HepG2 (cell line): ENCODE data around the gene RAPGEF5. TPM values are rescaled to one million over a fixed set of nuclear protein-coding genes. Genes with fewer than 3 reads are reported as not detected.

Experiments
- ATAC-seq: fragments of 200-7000 bp; cut with Tn5 transposase; 3 replicates; pipeline ENCODE4 v1.9.1; 2020; ENCODE audit warnings: mild to moderate bottlenecking, moderate library complexity
- BruUV-seq: library from RNA; stranded (reverse); fragments of 400-500 nt; replicated peaks from 2 replicates; lab custom pipeline; 2021; lab: Mats Ljungman, UMichigan
- CTCF ChIA-PET: fragments of 300-600 bp; formaldehyde crosslinking; extraction: SDS; loops from one replicate; lab custom pipeline; 2021; ENCODE audit warnings: low total read pairs, inconsistent platforms, low intra/inter-chr PET ratio; lab: Yijun Ruan, JAX
- POLR2A ChIA-PET: fragments of 350-600 bp; sonication (Branson Sonifier 250); formaldehyde crosslinking; loops from one replicate; lab custom pipeline; 2020; ENCODE audit warnings: antibody characterized with exemption, inconsistent platforms; lab: Yijun Ruan, JAX
- DNase-seq: peaks from one replicate; pipeline ENCODE4 v3.0.0-alpha.2; 2015; ENCODE audit warnings: low spot score
- FAIRE-seq: peaks from 3 replicates; lab custom pipeline; 2011; peaks lifted over from hg19 to GRCh38; lab: Jason Lieb, UNC
- H2AFZ ChIP-seq: one replicate; pipeline ENCODE4 v1.6.1; 2011; ENCODE audit warnings: low read length, inconsistent platforms
- H3K27ac ChIP-seq: fragments of 300-600 bp; 3 replicates; pipeline ENCODE4 v1.8.0; 2011; ENCODE audit warnings: mixed run types, mild to moderate bottlenecking, mixed read lengths, low read length, inconsistent platforms; ENCODE audit not compliant: insufficient read depth; ENCODE audit errors: extremely low read length
- H3K27me3 ChIP-seq, 2 experiments: fragments of 200-600 bp in 1 of 2; 2 replicates in 1 of 2; 3 replicates in 1 of 2; pipeline versions ENCODE4 v1.6.0 to v1.8.0; 2011; ENCODE audit warnings: low read length in 2 of 2, mild to moderate bottlenecking in 2 of 2, moderate library complexity in 2 of 2, inconsistent platforms in 1 of 2; ENCODE audit not compliant: insufficient read depth in 2 of 2, control insufficient read depth in 1 of 2
- H3K36me3 ChIP-seq, 2 experiments: fragments of 200-600 bp in 1 of 2; replicated peaks in 1 of 2; 2 replicates in 1 of 2; 3 replicates in 1 of 2; pipeline versions ENCODE4 v1.5.1 to v1.8.0; 2011; ENCODE audit warnings: low read length in 2 of 2, inconsistent platforms in 1 of 2; ENCODE audit not compliant: insufficient read depth in 2 of 2, control insufficient read depth in 1 of 2
- H3K4me1 ChIP-seq: 2 replicates; pipeline ENCODE4 v1.5.1; 2012; ENCODE audit warnings: low read length, inconsistent platforms; ENCODE audit not compliant: insufficient read depth
- H3K4me2 ChIP-seq: 2 replicates; pipeline ENCODE4 v1.6.0; 2011; ENCODE audit warnings: low read depth, low read length, inconsistent platforms
- H3K4me3 ChIP-seq, 3 experiments: fragments of 200-600 bp in 1 of 3; sonication (generic), shearing (Covaris generic) in 1 of 3; replicated peaks in 1 of 3; 2 replicates each; pipeline ENCODE4 v1.5.1; 2011 to 2016; ENCODE audit warnings: low read length in 3 of 3, inconsistent platforms in 2 of 3, low read depth in 2 of 3, mild to moderate bottlenecking in 2 of 3, control low read depth in 1 of 3, mixed read lengths in 1 of 3; ENCODE audit not compliant: insufficient read depth in 1 of 3
- H3K79me2 ChIP-seq: one replicate; pipeline ENCODE4 v1.6.1; 2011; ENCODE audit warnings: low read length, inconsistent platforms; ENCODE audit not compliant: insufficient read depth
- H3K9ac ChIP-seq: 2 replicates; pipeline ENCODE4 v1.6.0; 2011; ENCODE audit warnings: mild to moderate bottlenecking, low read depth, low read length, inconsistent platforms; ENCODE audit not compliant: insufficient read depth
- H3K9me3 ChIP-seq: 2 replicates; pipeline ENCODE4 v1.5.1; 2012; ENCODE audit warnings: mild to moderate bottlenecking, low read length
- H4K20me1 ChIP-seq: 2 replicates; pipeline ENCODE4 v1.6.0; 2011; ENCODE audit warnings: inconsistent platforms, mild to moderate bottlenecking, low read length, moderate library complexity; ENCODE audit not compliant: insufficient read depth
- CBX5 ChIP-seq: sonication (generic); formaldehyde crosslinking; IDR thresholded peaks from 2 replicates; pipeline ENCODE4 v1.4.0; 2020; ENCODE audit warnings: missing genetic modification reagents, borderline replicate concordance
- EEA1 ChIP-seq: sonication (generic); formaldehyde crosslinking; IDR thresholded peaks from 2 replicates; pipeline ENCODE4 v1.5.1; 2020; ENCODE audit warnings: mild to moderate bottlenecking, missing genetic modification reagents, borderline replicate concordance
- GFI1 ChIP-seq: sonication (generic); formaldehyde crosslinking; IDR thresholded peaks from 2 replicates; pipeline ENCODE4 v1.5.0; 2020; ENCODE audit warnings: missing genetic modification reagents, mild to moderate bottlenecking, borderline replicate concordance
- MED1 ChIP-seq: sonication (generic); formaldehyde crosslinking; IDR thresholded peaks from 2 replicates; pipeline ENCODE4 v1.4.0; 2020; ENCODE audit warnings: missing genetic modification reagents
- NFE2L2 ChIP-seq: fragments of 150-350 bp; IDR thresholded peaks from 2 replicates; pipeline ENCODE4 v1.6.1; 2014; ENCODE audit warnings: low read length
- PHF21A ChIP-seq: sonication (generic); formaldehyde crosslinking; IDR thresholded peaks from 2 replicates; pipeline ENCODE4 v1.5.0; 2020; ENCODE audit warnings: mild to moderate bottlenecking, missing genetic modification reagents
- SIN3B ChIP-seq: fragments of 150-350 bp; IDR thresholded peaks from 2 replicates; pipeline ENCODE4 v1.6.1; 2014; ENCODE audit warnings: low read length
- ZFYVE20 ChIP-seq: sonication (generic); formaldehyde crosslinking; IDR thresholded peaks from 2 replicates; pipeline ENCODE4 v1.8.0; 2023; ENCODE audit warnings: low read depth, mild to moderate bottlenecking, moderate library complexity, missing genetic modification reagents, borderline replicate concordance
- ZNF441 ChIP-seq: sonication (generic); formaldehyde crosslinking; IDR thresholded peaks from 2 replicates; pipeline ENCODE4 v1.7.0; 2021; ENCODE audit warnings: missing genetic modification reagents, borderline replicate concordance
- ZNF557 ChIP-seq: sonication (generic); formaldehyde crosslinking; IDR thresholded peaks from 2 replicates; pipeline ENCODE4 v1.4.0; 2020; ENCODE audit warnings: missing genetic modification reagents
- ZNF614 ChIP-seq: IDR thresholded peaks from 2 replicates; pipeline ENCODE4 v1.6.1; 2018; ENCODE audit warnings: missing biosample characterization, missing genetic modification reagents, inconsistent platforms, borderline replicate concordance
- ZNF709 ChIP-seq: sonication (generic); formaldehyde crosslinking; IDR thresholded peaks from 2 replicates; pipeline ENCODE4 v1.5.0; 2020; ENCODE audit warnings: mild to moderate bottlenecking, missing genetic modification reagents
- ZNF772 ChIP-seq: sonication (generic); formaldehyde crosslinking; IDR thresholded peaks from 2 replicates; pipeline ENCODE4 v1.5.0; 2020; ENCODE audit warnings: mild to moderate bottlenecking, missing genetic modification reagents
- ZNF850 ChIP-seq: sonication (generic); formaldehyde crosslinking; conservative IDR thresholded peaks from 2 replicates; pipeline ENCODE4 v1.9.0; 2021; ENCODE audit warnings: mild to moderate bottlenecking, missing genetic modification reagents
- ZZZ3 ChIP-seq: sonication (generic); formaldehyde crosslinking; IDR thresholded peaks from 2 replicates; pipeline ENCODE4 v1.4.0; 2020; ENCODE audit warnings: missing genetic modification reagents, mild to moderate bottlenecking, borderline replicate concordance
- WGBS: methylation state at CpG from one replicate; pipeline ENCODE4 v1.1.6; 2017; ENCODE audit warnings: low lambda C conversion rate; 5-methylcytosine and 5-hydroxymethylcytosine counted together
- in situ Hi-C: cut with HindIII; loops from 2 replicates; pipeline ENCODE4 v1.10.0; 2017; ENCODE audit warnings: low pct_unique_long_range_greater_than_20kb; ENCODE audit not compliant: extremely low pct_ligation_motif_present
- intact Hi-C: fragments of 100-400 bp; cut with micrococcal nuclease; formaldehyde crosslinking; loops from one replicate; pipeline ENCODE4 v1.10.0; 2022; ENCODE audit not compliant: unreplicated experiment
- polyA plus RNA-seq, 8 experiments: library from polyadenylated mRNA; depleted of rRNA in 3 of 8; stranded (reverse) in 7 of 8; unstranded in 1 of 8; fragments of >200 nt; fragmentation: Illumina TruSeq in 4 of 8; extraction: Trizol in 4 of 8; gene quantifications; 2 replicates each; pipeline versions ENCODE4 v1.2.1 to v1.2.3, GENCODE V29; 2011 to 2016; ENCODE audit warnings: low read depth in 4 of 8, missing spikeins in 1 of 8, mixed read lengths in 1 of 8; ENCODE audit not compliant: insufficient read depth in 1 of 8
- total RNA-seq, 5 experiments: library from RNA; depleted of rRNA; stranded (reverse); fragments of >200 nt; fragmentation: Illumina TruSeq; extraction: Trizol; gene quantifications; 2 replicates each; pipeline ENCODE4 v1.2.3, GENCODE V29; 2016; ENCODE audit warnings: low read depth in 1 of 5
- TF ChIP-seq, protein P1 (sequence below), 2 experiments: fragments of 450-650 bp in 1 of 2; sonication (generic) in 1 of 2; formaldehyde crosslinking; IDR thresholded peaks; 2 replicates each; pipeline versions ENCODE4 v1.5.0 to v1.8.0; 2020 to 2022; ENCODE audit warnings: mild to moderate bottlenecking in 1 of 2, missing genetic modification reagents in 1 of 2
- TF ChIP-seq, protein P2 (sequence below): sonication (generic); formaldehyde crosslinking; IDR thresholded peaks from 2 replicates; pipeline ENCODE4 v1.9.0; 2022; ENCODE audit warnings: low read depth, missing genetic modification reagents
- TF ChIP-seq, protein P3 (sequence below): IDR thresholded peaks from 2 replicates; pipeline ENCODE4 v1.6.1; 2018; ENCODE audit warnings: missing genetic modification reagents, mild to moderate bottlenecking, missing compliant biosample characterization
- TF ChIP-seq, protein P4 (sequence below): sonication (generic); formaldehyde crosslinking; IDR thresholded peaks from 2 replicates; pipeline ENCODE4 v1.4.0; 2020; ENCODE audit warnings: missing genetic modification reagents

Gene RAPGEF5
- total and polyA plus RNA-seq, 2 of the 13 experiments (the other 11 are each of a cell fraction or from before 2014, with no cell fraction given) = 17.1 to 23.4 TPM

DNA sequence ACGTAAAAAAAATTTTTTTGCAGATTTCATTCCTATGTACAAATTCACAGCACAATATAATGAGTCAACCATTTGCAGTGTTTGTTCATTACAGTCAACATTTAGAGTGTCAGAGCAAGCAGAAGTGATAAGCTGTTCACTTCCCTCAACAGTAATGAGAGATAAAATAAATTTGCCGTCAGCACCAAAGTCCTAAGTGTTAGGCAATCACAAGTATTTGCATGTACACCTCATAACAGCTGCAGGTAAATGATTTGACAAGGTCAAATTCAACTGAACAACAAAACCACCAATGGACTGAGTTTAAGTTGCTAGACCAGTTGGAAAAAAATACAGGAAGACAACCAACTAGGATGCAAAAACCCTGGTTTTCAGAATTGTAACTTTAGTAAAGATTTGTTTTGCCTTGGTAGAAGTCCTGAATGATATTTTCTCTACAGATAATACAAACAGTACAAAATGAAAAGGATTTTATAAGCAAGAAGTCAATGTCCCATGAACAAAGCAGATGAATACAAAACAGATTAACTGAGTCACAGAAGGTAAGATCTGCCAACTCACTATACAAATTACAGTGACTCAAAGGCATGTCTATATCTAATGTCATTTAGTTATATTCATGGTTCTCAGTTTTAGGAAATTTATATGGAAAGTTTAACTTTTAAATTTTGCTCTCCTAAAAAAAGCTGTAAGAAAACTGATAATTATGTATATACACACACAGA lies 10.4 kb downstream of the RAPGEF5 start (continued):
- TF ChIP-seq SIN3B (no peak), ZNF772 (CRISPR knock-in tag) (no peak), ZNF441 (no peak), PHF21A (CRISPR knock-in tag) (no peak)
- TF ChIP-seq, protein P1, sequence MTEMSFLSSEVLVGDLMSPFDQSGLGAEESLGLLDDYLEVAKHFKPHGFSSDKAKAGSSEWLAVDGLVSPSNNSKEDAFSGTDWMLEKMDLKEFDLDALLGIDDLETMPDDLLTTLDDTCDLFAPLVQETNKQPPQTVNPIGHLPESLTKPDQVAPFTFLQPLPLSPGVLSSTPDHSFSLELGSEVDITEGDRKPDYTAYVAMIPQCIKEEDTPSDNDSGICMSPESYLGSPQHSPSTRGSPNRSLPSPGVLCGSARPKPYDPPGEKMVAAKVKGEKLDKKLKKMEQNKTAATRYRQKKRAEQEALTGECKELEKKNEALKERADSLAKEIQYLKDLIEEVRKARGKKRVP (CRISPR knock-in tag; IDR thresholded peaks at IDR 0.05) = peak in 1 of 2 experiments; percentile 21; a peak in 1 of 4 replicates

DNA sequence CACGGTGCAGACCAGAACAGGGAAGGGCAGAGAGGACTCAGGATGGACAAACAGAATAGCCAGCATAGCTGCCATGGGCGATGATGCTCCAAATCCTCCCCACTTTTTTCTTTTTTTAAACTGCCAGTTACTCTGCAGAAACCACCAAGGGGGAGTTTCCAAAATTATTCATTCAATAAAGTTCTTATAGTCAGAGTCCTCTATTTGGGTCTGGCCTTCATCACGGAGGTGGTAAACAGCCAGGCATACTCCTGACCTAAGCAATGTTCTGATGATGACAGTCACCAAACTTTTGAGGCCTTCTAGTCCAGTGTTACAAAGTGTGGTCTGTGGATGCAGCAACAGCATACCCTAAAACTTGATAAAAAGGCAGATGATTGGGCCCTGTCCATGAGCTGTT lies 12.3 kb downstream of the RAPGEF5 start:
- no peak overlapping the region for H3K4me3 ChIP-seq
- POLR2A ChIA-PET = interaction anchor here (0.8 to 2.8 kb wide), 3 partner anchors 12 to 99 kb away, joined by 4 to 17 read pairs (median 4); partner anchors contain the start of gene RAPGEF5
- BruUV-seq = no TSS peak
- CTCF ChIA-PET = no interaction called here
- intact Hi-C loops = no loop called here
- peaks cover 96% of the 10 kb centered on the region for H3K4me1 ChIP-seq
- no peaks in the 10 kb centered on the region for H3K27me3 ChIP-seq
- H3K27ac ChIP-seq = no peak overlapping the region
- no peaks in the 10 kb centered on the region for H3K9me3 ChIP-seq
- peaks cover 99% of the 10 kb centered on the region for H3K79me2 ChIP-seq
- H2AFZ ChIP-seq = no peak overlapping the region
- no peak overlapping the region for H3K9ac ChIP-seq
- 96% methylated on average over 3 of the region's 3 CpGs for WGBS
- peaks cover 3 to 25% of the 10 kb centered on the region in 2 experiments; a peak in 4 of 5 replicates for H3K36me3 ChIP-seq
- H3K4me2 ChIP-seq = no peak overlapping the region
- peaks cover 38% of the 10 kb centered on the region for H4K20me1 ChIP-seq
- in situ Hi-C loops = no loop called here
- ATAC-seq (no peak), FAIRE-seq (no peak), DNase-seq (no peak)
- TF ChIP-seq ZFYVE20 (CRISPR knock-in tag) = no peak
- TF ChIP-seq CBX5 (CRISPR knock-in tag) = no peak
- TF ChIP-seq NFE2L2 = no peak
- TF ChIP-seq, protein P2, sequence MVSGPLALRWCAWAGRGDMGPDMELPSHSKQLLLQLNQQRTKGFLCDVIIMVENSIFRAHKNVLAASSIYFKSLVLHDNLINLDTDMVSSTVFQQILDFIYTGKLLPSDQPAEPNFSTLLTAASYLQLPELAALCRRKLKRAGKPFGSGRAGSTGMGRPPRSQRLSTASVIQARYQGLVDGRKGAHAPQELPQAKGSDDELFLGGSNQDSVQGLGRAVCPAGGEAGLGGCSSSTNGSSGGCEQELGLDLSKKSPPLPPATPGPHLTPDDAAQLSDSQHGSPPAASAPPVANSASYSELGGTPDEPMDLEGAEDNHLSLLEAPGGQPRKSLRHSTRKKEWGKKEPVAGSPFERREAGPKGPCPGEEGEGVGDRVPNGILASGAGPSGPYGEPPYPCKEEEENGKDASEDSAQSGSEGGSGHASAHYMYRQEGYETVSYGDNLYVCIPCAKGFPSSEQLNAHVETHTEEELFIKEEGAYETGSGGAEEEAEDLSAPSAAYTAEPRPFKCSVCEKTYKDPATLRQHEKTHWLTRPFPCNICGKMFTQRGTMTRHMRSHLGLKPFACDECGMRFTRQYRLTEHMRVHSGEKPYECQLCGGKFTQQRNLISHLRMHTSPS = no peak
- TF ChIP-seq, protein P3, sequence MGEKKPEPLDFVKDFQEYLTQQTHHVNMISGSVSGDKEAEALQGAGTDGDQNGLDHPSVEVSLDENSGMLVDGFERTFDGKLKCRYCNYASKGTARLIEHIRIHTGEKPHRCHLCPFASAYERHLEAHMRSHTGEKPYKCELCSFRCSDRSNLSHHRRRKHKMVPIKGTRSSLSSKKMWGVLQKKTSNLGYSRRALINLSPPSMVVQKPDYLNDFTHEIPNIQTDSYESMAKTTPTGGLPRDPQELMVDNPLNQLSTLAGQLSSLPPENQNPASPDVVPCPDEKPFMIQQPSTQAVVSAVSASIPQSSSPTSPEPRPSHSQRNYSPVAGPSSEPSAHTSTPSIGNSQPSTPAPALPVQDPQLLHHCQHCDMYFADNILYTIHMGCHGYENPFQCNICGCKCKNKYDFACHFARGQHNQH (CRISPR knock-in tag) = no peak
- TF ChIP-seq GFI1 (CRISPR knock-in tag) = no peak
- TF ChIP-seq EEA1 (CRISPR knock-in tag) = no peak
- TF ChIP-seq, protein P4, sequence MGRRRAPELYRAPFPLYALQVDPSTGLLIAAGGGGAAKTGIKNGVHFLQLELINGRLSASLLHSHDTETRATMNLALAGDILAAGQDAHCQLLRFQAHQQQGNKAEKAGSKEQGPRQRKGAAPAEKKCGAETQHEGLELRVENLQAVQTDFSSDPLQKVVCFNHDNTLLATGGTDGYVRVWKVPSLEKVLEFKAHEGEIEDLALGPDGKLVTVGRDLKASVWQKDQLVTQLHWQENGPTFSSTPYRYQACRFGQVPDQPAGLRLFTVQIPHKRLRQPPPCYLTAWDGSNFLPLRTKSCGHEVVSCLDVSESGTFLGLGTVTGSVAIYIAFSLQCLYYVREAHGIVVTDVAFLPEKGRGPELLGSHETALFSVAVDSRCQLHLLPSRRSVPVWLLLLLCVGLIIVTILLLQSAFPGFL (CRISPR knock-in tag) = no peak
- TF ChIP-seq MED1 (CRISPR knock-in tag) = no peak
- TF ChIP-seq ZNF557 = no peak
- TF ChIP-seq ZZZ3 (CRISPR knock-in tag) = no peak
- TF ChIP-seq ZNF709 (CRISPR knock-in tag) = no peak
- no peak for TF ChIP-seq ZNF614 (CRISPR knock-in tag)
- no peak for TF ChIP-seq ZNF850 (CRISPR knock-in tag)
